NOMO-1 treated with DMSO at 0.1 percent for 48 hours (cell line): ENCODE results near the gene DDX27.
A peak's percentile ranks its signal among the peaks of the same experiment; 100 is the strongest.
"Not testable (repeated sequence)": the region's sequence is repeated elsewhere in the genome, so short reads cannot be mapped to it uniquely, and the experiment has no call there.

Source experiments
- DNase-seq: peaks from one replicate; lab custom pipeline; 2025; ENCODE audit not compliant: unreplicated experiment; lab: John Stamatoyannopoulos, UW

DDX27 gene

GRCh38 chr20:49203746-49204145 lies 15.5 kb upstream of the DDX27 start:
- no peak for DNase-seq

GRCh38 chr20:49207076-49207475 lies 12.1 kb upstream of the DDX27 start:
- DNase-seq, result peak; percentile 0

- DNase-seq, result no peak
These were observed 9.0 kb upstream of the DDX27 start for GRCh38 chr20:49210101-49210756.

DNA sequence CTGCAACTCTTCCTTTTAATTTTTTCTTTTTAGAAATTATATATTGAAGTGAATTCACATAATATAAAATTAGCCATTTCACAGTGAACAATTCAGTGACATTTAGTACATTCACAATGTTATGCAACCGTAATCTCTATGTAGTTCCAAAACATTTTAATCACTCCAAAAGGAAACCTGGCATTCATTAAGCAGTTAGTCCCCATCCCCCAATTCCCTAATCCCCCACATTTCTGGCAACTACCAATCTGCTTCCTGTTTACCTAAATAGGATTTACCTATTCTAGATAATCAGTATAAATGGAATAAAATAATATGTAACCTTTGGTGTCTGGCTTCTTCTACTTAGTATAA lies 8.5 kb upstream of the DDX27 start:
- no peak for DNase-seq

- no peak for DNase-seq
These were observed 4.6 kb upstream of the DDX27 start for GRCh38 chr20:49214571-49214970.

GRCh38 chr20:49215232-49215631 lies 4.0 kb upstream of the DDX27 start:
- no peak for DNase-seq

GRCh38 chr20:49216991-49217578 lies 2.1 kb upstream of the DDX27 start:
- DNase-seq, result peak; percentile 82

- not testable (repeated sequence) for DNase-seq
These were observed 501 bp upstream of the DDX27 start for GRCh38 chr20:49218739-49219090.

GRCh38 chr20:49219924-49220831 lies 962 bp downstream of the DDX27 start:
- no peak for DNase-seq

DNA sequence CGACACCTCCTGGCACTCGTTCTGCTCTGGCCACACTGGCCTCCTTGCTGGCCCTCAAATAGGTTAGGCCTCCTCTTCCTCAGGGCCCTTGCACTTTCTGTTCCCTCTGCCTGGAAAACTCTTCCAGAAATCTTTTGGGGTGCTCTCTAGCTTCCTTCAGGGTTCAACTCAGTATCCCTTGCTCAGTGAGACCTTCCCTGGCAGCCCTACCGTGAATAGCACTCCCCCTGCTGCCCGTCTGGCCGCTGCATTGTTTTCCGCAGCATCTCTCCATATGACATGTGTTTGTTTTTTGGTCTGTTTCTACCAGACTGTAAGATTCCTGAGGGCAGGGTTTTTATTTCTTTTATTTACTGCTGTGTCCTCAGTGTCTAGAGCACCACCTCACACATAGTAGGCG lies 6.7 kb downstream of the DDX27 start:
- no peak for DNase-seq

DNA sequence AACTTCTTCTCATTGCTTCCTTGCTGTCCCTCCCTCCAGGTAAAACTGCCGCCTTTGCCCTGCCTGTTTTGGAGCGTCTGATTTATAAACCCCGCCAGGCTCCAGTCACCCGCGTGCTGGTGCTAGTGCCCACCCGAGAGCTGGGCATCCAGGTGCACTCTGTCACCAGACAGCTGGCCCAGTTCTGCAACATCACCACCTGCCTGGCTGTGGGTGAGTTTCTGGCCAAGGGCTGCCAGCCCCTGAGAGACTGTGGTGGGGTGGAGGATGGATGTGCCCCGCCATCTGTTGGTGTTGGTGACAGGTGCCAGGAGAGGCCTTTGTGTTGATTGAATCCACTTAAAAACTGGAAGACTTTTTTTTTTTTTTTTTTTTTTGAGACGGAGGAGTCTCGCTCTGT lies 9.5 kb downstream of the DDX27 start:
- no peak for DNase-seq

GRCh38 chr20:49229381-49229780 lies 10.2 kb downstream of the DDX27 start:
- DNase-seq, result no peak

DNA sequence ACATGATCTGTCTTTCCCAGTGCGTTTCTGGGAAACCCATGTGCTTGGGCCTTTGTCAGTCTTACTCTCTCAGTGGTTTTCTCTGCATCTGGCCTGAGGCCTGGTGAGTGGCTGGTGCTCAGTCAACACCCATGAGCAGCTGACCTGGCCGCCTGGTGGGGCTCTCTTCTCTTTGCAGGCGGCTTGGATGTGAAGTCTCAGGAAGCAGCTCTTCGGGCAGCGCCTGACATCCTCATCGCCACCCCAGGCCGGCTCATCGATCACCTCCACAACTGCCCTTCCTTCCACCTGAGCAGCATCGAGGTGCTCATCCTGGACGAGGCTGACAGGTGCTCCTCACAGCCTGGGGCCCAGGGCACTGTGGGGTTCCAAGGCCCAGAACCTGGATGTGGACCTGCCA lies 10.8 kb downstream of the DDX27 start:
- no peak for DNase-seq

DNA sequence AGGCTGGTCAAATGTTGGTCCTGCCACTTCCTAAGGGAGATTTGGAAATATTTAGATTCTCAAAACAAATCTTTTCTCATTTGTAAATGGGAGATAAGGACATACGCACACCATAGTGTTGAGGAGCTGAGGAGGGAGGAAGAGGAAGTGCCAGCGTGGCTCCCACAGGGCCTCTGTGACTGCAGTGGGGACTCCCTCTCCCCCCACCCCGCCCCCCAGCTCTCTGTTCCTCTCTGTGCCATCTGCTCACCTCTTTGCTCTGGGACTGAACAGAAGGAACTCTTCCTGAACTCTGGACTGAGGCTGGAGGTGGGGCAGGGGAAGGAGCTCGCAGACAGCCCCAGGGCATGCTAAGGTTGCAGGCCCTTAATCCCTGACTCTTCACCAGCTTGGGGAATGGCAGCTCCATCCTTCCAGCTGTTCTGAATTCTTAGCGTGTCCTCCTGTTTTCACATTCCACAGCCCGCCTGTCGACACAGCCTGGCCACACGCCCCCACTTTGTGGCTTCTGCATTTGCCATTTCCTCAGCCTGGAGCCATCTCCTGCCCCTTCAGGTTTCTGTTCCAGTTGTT lies 11.4 kb downstream of the DDX27 start:
- peak; percentile 75 for DNase-seq

- no peak for DNase-seq
These were observed 12.3 kb downstream of the DDX27 start for GRCh38 chr20:49231471-49231870.

DNA sequence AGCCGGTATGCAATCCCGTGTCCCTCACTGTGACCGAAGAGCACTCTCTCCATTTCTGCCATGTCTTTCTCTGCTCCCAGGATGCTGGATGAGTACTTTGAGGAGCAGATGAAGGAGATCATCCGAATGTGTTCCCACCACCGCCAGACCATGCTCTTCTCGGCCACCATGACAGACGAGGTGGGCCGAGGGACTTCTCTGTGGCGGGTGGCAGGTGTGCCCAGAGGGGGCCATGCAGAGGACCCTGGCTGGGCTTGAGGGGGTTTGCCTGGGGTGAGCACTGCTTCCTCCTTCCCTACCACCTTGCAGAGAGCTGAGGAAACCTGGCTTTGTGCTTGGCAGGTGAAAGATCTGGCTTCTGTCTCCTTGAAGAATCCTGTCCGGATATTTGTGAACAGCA lies 14.0 kb downstream of the DDX27 start:
- DNase-seq, result no peak

GRCh38 chr20:49234831-49235230 lies 15.6 kb downstream of the DDX27 start:
- DNase-seq, result no peak

DNA sequence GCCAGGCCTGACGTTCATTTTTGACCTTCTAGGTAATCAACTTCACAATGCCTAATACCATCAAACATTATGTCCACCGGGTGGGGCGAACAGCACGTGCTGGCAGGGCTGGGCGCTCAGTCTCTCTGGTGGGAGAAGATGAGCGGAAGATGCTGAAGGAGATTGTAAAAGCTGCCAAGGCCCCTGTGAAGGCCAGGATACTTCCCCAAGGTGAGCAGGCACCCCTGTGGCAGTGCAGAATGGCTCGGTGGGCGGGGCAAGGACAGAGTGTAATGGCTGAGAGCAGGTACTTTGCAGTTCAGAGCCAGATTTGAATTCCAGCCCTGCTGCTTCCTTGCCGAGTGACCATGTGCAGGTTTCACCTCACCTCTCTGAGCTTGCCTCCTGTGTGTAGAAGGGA lies 17.1 kb downstream of the DDX27 start:
- DNase-seq, result no peak

- DNase-seq, result no peak
These were observed 18.3 kb downstream of the DDX27 start for GRCh38 chr20:49237531-49237930.

DNA sequence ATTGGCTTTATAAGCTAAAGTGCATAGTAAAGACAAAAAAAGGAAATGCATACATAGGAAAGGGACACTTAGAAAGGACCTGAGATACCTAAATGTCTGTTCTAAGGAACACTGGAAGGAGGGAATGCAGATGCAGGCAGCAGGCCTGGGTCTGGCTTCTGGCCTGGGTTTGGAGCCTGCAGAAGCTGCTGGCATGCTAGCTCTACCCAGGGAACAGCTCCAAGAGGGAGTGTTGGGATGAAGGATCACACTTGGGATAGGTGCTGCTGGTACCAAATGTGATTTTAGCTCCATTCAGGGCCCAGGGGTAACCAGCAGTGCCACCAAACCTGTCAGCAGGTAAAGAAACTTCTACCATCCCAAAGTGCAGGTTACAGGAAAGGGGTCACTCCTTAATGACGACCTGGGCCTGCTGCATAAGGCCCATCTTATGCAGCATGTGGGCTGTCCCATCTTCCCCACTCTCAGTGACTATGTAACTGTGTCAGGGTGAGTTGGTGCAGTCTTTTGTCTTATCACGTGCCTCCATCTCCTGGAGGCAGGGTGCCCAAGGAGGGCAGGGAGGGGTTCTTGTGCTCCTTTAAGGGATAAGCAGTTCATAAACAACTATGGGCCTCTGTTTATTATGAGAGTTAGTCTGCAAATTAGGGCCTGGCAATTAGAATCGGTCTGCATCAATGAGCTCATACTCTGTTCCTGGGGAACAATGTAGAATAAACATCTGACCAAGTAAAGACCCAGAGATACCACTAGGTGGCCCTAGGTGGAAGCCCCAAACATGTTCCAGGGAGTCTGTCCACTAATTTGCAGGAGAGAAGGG lies 26.9 kb downstream of the DDX27 start:
- DNase-seq, result peak; percentile 42

GRCh38 chr20:49247169-49247723 lies 28.0 kb downstream of the DDX27 start:
- DNase-seq, result no peak
